OCI-M1 (cell line): ENCODE results near the gene LRRC59.

Source experiments
- DNase-seq: peaks from one replicate; lab custom pipeline; 2025; lab: John Stamatoyannopoulos, UW

The LRRC59 gene

DNA sequence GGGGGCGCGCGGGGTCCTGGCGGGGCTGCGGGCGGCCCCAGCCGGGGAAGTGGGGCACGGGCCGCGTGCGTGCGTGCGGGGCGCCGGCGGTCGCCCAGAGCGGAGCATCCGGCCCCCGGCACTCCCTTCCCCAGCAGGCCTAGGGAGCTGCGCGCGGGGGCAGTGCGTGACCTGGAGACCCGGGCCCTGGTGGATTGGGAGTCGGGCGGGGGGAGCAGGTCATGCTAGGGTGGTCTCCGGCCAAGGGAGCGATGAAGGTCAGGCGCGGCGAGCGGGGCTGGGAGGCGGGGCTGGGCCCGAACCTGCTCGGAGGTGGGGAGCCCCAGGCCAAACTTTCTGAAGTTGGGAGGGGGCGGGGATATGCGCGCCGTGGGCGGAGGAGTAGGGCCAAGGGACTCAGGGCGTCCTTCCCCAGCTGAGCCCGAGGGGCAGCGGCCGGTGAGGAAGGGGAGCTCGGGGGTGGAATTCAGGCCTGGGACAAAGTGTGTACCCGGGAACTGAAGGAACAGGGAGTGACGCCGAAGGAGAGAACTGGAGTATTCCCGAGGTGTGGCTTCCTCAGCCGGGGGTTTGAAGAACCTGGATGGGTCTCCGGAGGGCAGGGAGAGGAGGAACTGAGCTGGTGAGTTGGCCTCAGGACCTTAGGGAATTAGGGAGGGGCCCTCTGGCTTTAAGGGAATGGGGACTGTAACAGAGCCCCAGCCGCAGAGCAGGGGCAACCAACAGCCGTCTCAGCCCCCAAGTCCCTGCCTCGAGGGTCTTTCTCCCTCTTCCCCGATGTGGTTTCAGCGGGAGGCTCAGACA is 50.8 kb downstream of the LRRC59 start:
- DNase-seq: peak; percentile 44

DNA sequence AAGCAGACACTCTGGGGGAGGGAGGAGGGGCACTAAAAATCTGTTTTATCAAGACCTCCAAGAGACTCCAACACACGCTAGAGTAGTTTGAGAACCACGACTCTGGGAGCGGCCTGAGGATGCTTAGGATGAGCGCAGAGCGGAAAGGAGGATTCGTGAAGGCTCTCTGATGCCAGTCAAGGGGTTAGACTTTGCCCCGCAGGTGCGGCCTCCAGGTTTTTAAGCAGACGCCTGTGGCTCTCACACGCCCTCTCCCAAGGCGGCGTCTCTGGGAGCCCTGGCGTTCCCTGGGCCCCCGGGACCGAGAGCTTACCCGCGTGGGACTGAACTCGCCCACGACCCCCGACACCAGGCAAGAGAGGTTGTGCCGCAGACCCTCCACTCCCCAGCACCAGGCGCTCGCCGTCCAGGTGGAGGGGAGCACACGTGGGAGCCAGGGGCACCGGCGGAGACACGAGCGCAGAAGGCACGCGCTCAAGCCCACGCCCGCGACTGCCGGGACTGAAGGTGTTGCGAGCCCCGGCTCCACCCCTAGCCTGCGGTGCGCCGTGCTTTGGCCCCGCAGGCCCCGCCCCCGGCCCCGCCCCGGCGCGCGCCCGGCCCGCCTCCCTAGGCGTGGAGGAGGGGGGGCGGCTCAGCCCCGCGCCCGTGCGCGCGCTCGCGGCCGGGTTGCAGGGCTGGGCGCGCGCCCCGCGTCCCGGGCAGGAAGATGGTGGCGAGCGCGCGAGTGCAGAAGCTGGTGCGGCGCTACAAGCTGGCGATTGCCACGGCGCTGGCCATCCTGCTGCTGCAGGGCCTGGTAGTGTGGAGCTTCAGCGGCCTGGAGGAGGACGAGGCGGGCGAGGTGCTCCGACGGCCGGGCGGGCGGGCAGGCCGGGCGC is 51.7 kb downstream of the LRRC59 start, which contains the start of gene XYLT2:
TSS of gene XYLT2 (plus strand) at position 695 of the 881 bp plus-strand sequence. CDS start at position 710, 15 bp downstream.
- DNase-seq: peak; percentile 87

- no peak for DNase-seq
Observed at GRCh38 chr17:50344731-50345365, 52.5 kb downstream of the LRRC59 start.

DNA sequence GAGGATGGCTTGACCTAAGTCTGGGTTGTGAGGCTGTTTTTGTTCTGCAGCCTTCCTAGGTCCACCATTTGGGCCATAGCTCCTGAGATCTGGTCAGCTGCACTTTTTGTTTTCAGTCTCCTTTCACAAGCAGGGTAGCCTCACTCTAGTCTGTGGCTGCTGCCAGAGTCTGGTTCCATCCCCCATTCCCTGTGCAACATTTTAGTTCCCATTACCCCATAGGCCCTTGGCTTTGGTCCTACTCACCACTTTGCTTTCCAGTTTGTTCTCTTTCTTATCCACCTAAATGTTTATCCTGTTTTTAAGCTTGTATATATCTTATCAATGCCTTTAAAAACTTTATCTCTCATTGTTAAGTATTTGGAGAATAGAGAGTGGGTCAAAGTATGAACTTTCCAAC is 57.9 kb downstream of the LRRC59 start:
- DNase-seq: no peak

- no peak for DNase-seq
Observed at GRCh38 chr17:50338645-50339044, 58.7 kb downstream of the LRRC59 start.

- DNase-seq: no peak
Observed at GRCh38 chr17:50337956-50338355, 59.4 kb downstream of the LRRC59 start.

DNA sequence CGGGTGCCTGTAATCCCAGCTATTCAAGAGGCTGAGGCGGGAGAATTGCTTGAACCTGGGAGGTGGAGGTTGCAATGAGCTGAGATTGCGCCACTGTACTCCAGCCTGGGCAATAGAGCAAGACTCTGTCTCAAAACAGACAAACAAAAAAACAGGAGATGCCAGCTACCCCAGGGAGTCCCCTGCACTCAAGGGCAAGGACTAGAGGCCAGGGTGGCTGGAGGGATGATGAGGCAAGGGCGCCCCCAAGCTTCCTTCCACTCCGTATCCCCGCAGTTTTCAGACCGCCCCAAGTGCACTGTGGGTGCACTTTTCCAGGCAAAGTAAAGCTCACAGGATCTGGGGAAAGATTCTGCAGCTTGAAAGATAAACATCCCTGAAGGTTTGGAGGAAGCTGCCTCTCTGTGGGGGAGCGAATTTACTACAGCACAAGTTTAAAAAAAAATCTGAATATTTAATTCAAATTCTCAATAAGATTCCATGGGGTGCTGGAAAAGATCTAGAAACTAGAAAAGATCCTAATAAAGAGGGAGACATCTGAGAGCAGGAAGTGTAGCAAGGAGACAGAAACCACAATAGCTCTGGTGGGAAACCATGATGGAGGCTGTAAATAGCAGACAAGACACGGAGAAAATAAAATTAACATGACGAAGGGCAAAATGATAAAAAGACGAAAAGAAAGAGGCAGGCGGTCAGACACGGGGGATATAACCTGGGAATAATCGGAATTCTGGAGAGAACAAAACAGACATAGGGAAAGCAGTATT is 63.8 kb downstream of the LRRC59 start:
- peak; percentile 8 for DNase-seq

- DNase-seq: no peak
Observed at GRCh38 chr17:50332196-50332595, 65.1 kb downstream of the LRRC59 start.
